BLaER1 (cell line): ENCODE results near the gene MACF1.
A peak's percentile ranks its signal among the peaks of the same experiment; 100 is the strongest.
"Not testable (repeated sequence)": the region's sequence is repeated elsewhere in the genome, so short reads cannot be mapped to it uniquely, and the experiment has no call there.

Source experiments
- H3K27ac ChIP-seq: shearing (Covaris generic); formaldehyde crosslinking; 2 replicates; pipeline ENCODE4 v1.8.1; 2022
- H3K27me3 ChIP-seq: shearing (Covaris generic); formaldehyde crosslinking; 2 replicates; pipeline ENCODE4 v1.8.1; 2022
- H3K36me3 ChIP-seq: shearing (Covaris generic); formaldehyde crosslinking; 2 replicates; pipeline ENCODE4 v1.8.1; 2022
- H3K4me1 ChIP-seq: shearing (Covaris generic); formaldehyde crosslinking; 2 replicates; pipeline ENCODE4 v1.8.1; 2022
- H3K4me2 ChIP-seq: shearing (Covaris generic); formaldehyde crosslinking; 2 replicates; pipeline ENCODE4 v1.8.1; 2022
- H3K4me3 ChIP-seq: shearing (Covaris generic); formaldehyde crosslinking; 2 replicates; pipeline ENCODE4 v1.8.1; 2022
- H3K9ac ChIP-seq: shearing (Covaris generic); formaldehyde crosslinking; 2 replicates; pipeline ENCODE4 v1.8.1; 2022
- H3K9me3 ChIP-seq: shearing (Covaris generic); formaldehyde crosslinking; 2 replicates; pipeline ENCODE4 v1.8.1; 2022
- H4K20me1 ChIP-seq: shearing (Covaris generic); formaldehyde crosslinking; 2 replicates; pipeline ENCODE4 v1.8.1; 2022
- Cebpa-rat ChIP-seq: shearing (Covaris generic); IDR thresholded peaks from 2 replicates; pipeline ENCODE4 v1.8.1; 2022

Gene MACF1

GRCh38 chr1:39194398-39195051 is 10.0 kb upstream of the MACF1 start:
- Histone ChIP-seq H3K4me3 (no peak overlapping the region), H3K4me1 (peaks cover 97% of the 10 kb centered on the region), H3K36me3 (no peaks in the 10 kb centered on the region), H3K4me2 (peak overlapping the region; percentile 85), H3K27ac (peak overlapping the region; percentile 93), H3K9me3 (no peaks in the 10 kb centered on the region), H4K20me1 (no peaks in the 10 kb centered on the region), H3K27me3 (no peaks in the 10 kb centered on the region), H3K9ac (peak overlapping the region; percentile 79)
- TF ChIP-seq Cebpa-rat, result no peak

GRCh38 chr1:39195166-39196111 is 9.1 kb upstream of the MACF1 start:
- Histone ChIP-seq H3K9ac (peak overlapping the region; percentile 79), H3K27me3 (no peaks in the 10 kb centered on the region), H3K4me2 (peak overlapping the region; percentile 85), H3K4me3 (peak overlapping the region; percentile 55; the same call in 1 of the 2 replicates), H3K27ac (peak overlapping the region; percentile 93), H3K36me3 (no peaks in the 10 kb centered on the region), H3K9me3 (no peaks in the 10 kb centered on the region), H3K4me1 (peaks cover 97% of the 10 kb centered on the region), H4K20me1 (no peaks in the 10 kb centered on the region)
- no peak for TF ChIP-seq Cebpa-rat

- Histone ChIP-seq H3K36me3 (0 out of 2 replicates have a peak, but pooled peaks cover 2% of the 10 kb centered on the region), H4K20me1 (no peaks in the 10 kb centered on the region), H3K9ac (peak overlapping the region; percentile 79), H3K27ac (peak overlapping the region; percentile 93), H3K4me3 (peak overlapping the region; percentile 55), H3K4me1 (peaks cover 97% of the 10 kb centered on the region), H3K4me2 (peak overlapping the region; percentile 85), H3K27me3 (no peaks in the 10 kb centered on the region), H3K9me3 (no peaks in the 10 kb centered on the region)
- TF ChIP-seq Cebpa-rat, result no peak
These were observed 8.0 kb upstream of the MACF1 start for GRCh38 chr1:39196244-39197215.

DNA sequence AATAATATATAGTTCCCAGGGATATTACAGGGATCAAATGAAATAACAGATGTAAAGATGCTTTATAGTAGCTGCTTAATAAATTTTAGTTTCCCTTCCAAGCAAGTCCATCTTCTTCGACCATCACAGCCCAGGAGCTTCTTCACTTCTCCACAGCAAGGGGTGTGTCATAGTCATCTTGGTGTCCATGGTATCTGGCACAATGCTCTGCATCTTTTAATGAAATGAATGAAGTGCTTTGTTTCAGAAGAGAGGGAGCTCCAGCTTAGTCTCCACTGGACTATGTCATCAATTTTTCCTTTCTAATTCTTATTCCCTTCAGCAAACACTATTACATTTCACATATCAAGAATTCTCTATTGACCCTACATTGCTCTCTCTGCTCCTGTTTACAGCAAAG is 4.9 kb upstream of the MACF1 start:
- 0 out of 2 replicates have a peak, but pooled peaks cover 5% of the 10 kb centered on the region for H3K36me3 ChIP-seq
- peaks cover 91% of the 10 kb centered on the region for H3K4me1 ChIP-seq
- H3K27me3 ChIP-seq, result no peaks in the 10 kb centered on the region
- H3K27ac ChIP-seq, result peak overlapping the region; percentile 93
- TF ChIP-seq Cebpa-rat, result no peak
- H3K4me2 ChIP-seq, result peak overlapping the region; percentile 9; the same call in 1 of the 2 replicates
- H3K9ac ChIP-seq, result no peak overlapping the region
- H3K9me3 ChIP-seq, result no peaks in the 10 kb centered on the region
- H4K20me1 ChIP-seq, result no peaks in the 10 kb centered on the region
- no peak overlapping the region for H3K4me3 ChIP-seq

DNA sequence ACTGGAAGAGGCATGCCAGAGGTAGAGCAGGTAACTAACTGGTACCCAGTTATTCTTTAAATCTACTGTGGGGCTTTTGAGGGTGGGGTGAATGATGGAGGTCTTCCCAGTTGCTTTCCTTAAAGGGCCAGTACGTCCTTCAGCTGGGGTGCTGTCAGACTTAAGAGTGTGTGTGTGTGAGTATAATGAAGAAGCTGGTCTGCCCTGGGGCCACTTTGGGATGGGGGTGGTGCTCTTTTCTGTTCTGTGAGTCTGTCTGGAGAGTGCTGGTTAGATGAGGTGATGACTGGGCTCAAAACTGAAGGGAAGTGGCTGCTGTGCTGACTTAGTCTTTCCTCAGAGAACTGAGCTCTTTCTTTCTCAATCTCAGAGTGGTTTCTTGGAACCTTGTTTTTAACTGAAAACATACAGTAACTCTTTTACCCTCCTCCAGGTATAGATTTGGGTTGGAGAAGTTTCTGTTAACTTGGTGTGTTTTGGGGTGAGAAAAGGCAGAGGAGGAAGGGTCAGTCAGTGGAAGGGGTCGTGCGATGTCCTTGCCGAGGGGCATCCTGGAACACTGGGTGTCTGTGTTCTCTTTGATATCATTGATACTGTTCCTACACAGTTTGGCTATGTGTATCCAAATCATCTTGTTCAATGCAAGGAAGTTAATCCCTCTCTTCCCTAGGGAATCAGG is 746 bp downstream of the MACF1 start:
- H4K20me1 ChIP-seq, result no peaks in the 10 kb centered on the region
- no peak for TF ChIP-seq Cebpa-rat
- peaks cover 60% of the 10 kb centered on the region for H3K4me1 ChIP-seq
- H3K4me2 ChIP-seq, result peak overlapping the region; percentile 76
- peaks cover 11% of the 10 kb centered on the region for H3K9me3 ChIP-seq
- peak overlapping the region; percentile 82 for H3K27ac ChIP-seq
- H3K36me3 ChIP-seq, result peaks cover 19% of the 10 kb centered on the region; the same call in 1 of the 2 replicates
- peak overlapping the region; percentile 72 for H3K4me3 ChIP-seq
- peak overlapping the region; percentile 77 for H3K9ac ChIP-seq
- no peaks in the 10 kb centered on the region for H3K27me3 ChIP-seq

- Histone ChIP-seq H3K36me3 (peaks cover 23% of the 10 kb centered on the region; the same call in 1 of the 2 replicates), H3K4me1 (peaks cover 53% of the 10 kb centered on the region), H3K9ac (peak overlapping the region; percentile 77), H3K4me3 (peak overlapping the region; percentile 72), H3K27ac (peak overlapping the region; percentile 82), H3K9me3 (peaks cover 14% of the 10 kb centered on the region), H3K27me3 (no peaks in the 10 kb centered on the region), H3K4me2 (peak overlapping the region; percentile 76), H4K20me1 (no peaks in the 10 kb centered on the region)
- TF ChIP-seq Cebpa-rat, result no peak
These were observed 1.4 kb downstream of the MACF1 start for GRCh38 chr1:39205781-39206464.

- H3K36me3 ChIP-seq, result peaks cover 24% of the 10 kb centered on the region; the same call in 1 of the 2 replicates
- H3K4me3 ChIP-seq, H3K27ac ChIP-seq, H3K27me3 ChIP-seq, H3K9ac ChIP-seq, H4K20me1 ChIP-seq: not testable (repeated sequence)
- peaks cover 14% of the 10 kb centered on the region for H3K9me3 ChIP-seq
- peaks cover 57% of the 10 kb centered on the region for H3K4me1 ChIP-seq
- H3K4me2 ChIP-seq, result peak overlapping the region; percentile 76; the same call in 1 of the 2 replicates
These were observed 3.9 kb downstream of the MACF1 start for GRCh38 chr1:39208360-39208759.

DNA sequence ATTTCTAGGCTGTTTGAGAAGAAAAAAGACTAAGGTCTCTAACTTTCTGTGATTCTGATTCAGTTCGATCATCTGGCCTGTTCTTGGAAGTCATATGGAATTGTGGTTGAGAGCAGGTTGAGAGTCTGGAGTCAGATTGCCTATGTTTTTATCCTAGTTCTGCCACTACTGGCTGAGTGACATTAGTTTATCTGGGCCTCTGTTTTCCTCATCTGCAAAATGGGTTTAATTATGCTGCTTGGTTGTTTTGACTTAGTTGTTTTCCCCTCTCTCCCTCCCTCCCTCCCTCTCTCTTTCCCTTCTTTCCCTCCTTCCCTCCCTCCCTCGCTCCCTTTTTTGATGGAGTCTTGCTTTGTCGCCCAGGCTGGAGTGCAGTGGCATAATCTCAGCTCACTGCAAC is 6.2 kb downstream of the MACF1 start:
- Histone ChIP-seq H3K4me1 (peaks cover 68% of the 10 kb centered on the region), H3K27ac (no peak overlapping the region), H3K27me3 (no peaks in the 10 kb centered on the region), H3K36me3 (peaks cover 24% of the 10 kb centered on the region; the same call in 1 of the 2 replicates), H4K20me1 (peaks cover 31% of the 10 kb centered on the region), H3K9ac (no peak overlapping the region), H3K9me3 (peaks cover 14% of the 10 kb centered on the region), H3K4me2 (no peak overlapping the region), H3K4me3 (no peak overlapping the region)
- no peak for TF ChIP-seq Cebpa-rat
